Adrenal gland (tissue), 12 donors: ENCODE measurements around the gene HTR7. TPM values are rescaled to one million over a fixed set of nuclear protein-coding genes. Genes with fewer than 3 reads are reported as not detected.

Experiments
- DNase-seq, 7 donors: peaks; one replicate each; pipeline ENCODE4 v3.0.0-alpha.2; 2019 to 2020
- H3K27ac ChIP-seq, 5 donors: fragments of 200-600 bp; sonication (generic) in 4 of 5; 1 replicate in 3 of 5; 2 replicates in 2 of 5; pipeline versions ENCODE4 v1.5.1 to v1.8.0; 2016 to 2020; ENCODE audit warnings: mild to moderate bottlenecking in 1 of 5
- H3K27me3 ChIP-seq: fragments of 200-600 bp; 2 replicates; pipeline ENCODE4 v1.8.0; 2021
- H3K36me3 ChIP-seq, 2 donors: fragments of 200-600 bp; replicated peaks in 1 of 2; 1 replicate in 1 of 2; 2 replicates in 1 of 2; pipeline versions ENCODE4 v1.5.1 to v1.8.0; 2018 to 2022
- H3K4me1 ChIP-seq, 2 donors: fragments of 200-600 bp; replicated peaks in 1 of 2; 1 replicate in 1 of 2; 2 replicates in 1 of 2; pipeline versions ENCODE4 v1.5.1 to v1.8.0; 2018 to 2021
- H3K4me3 ChIP-seq, 4 donors: fragments of 200-600 bp; sonication (generic) in 3 of 4; one replicate each; pipeline ENCODE4 v1.5.1; 2016 to 2018
- H3K9me3 ChIP-seq, 3 donors: fragments of 200-600 bp; sonication (generic) in 1 of 3; replicated peaks in 1 of 3; 1 replicate in 2 of 3; 2 replicates in 1 of 3; pipeline versions ENCODE4 v1.5.1 to v1.8.0; 2016 to 2021
- CTCF ChIP-seq, 6 experiments: fragments of 450-650 bp in 4 of 6; fragments of 200-600 bp in 2 of 6; sonication (generic) in 1 of 6; IDR thresholded peaks; 1 replicate in 5 of 6; 2 replicates in 1 of 6; pipeline versions ENCODE4 v1.5.1 to v1.8.0; 2016 to 2021; ENCODE audit warnings: antibody characterized with exemption in 6 of 6, mild to moderate bottlenecking in 2 of 6, moderate library complexity in 1 of 6
- POLR2A ChIP-seq, 2 donors: fragments of 450-650 bp; IDR thresholded peaks; one replicate each; pipeline ENCODE4 v1.6.1; 2017; ENCODE audit warnings: antibody characterized with exemption in 2 of 2, mild to moderate bottlenecking in 2 of 2, moderate library complexity in 1 of 2
- WGBS, 4 donors: extraction: QIAGEN DNeasy Blood & Tissue Kit in 2 of 4; methylation state at CpG; one replicate each; pipeline versions ENCODE4 v1.1.5 to v1.1.7; 2013 to 2017; 5-methylcytosine and 5-hydroxymethylcytosine counted together
- intact Hi-C, 2 donors: fragments of 100-400 bp; cut with DNase I; formaldehyde crosslinking; loops; one replicate each; pipeline versions ENCODE4 v1.14.1 to v1.15.0; 2022 to 2023
- polyA plus RNA-seq, 3 donors: library from polyadenylated mRNA; stranded (reverse); fragments of 200-250 nt in 2 of 3; fragments of 350-450 nt in 1 of 3; fragmentation: Illumina TruSeq in 1 of 3; extraction: RNeasy Lipid Tissue Mini Kit (QIAGEN cat#74804) in 1 of 3; gene quantifications; one replicate each; pipeline ENCODE4 v1.2.3, GENCODE V29; 2013 to 2014
- total RNA-seq, 9 donors: library from RNA; depleted of rRNA in 4 of 9; stranded (reverse); fragments of >200 nt in 4 of 9; fragments of 120-200 nt in 1 of 9; fragmentation: NEBNext Ultra II Directional in 1 of 9; extraction: Animal tissue kit (Norgen Biotek cat#: 25700) in 1 of 9; gene quantifications; one replicate each; pipeline versions ENCODE4 v1.1.0 to v1.2.4, GENCODE V29; 2013 to 2023
- donor health status: healthy with polysubstance abuse.
- donor health status: Bipolar disorder and iron deficiency.
- donor health status: DM: yes; HTN: yes; CAD: no.
- donor health status: DM: no; HTN: no; CAD: no.
- donor health status: DM: no; HTN: no; CAD: no.
- donor health status: DM: yes; HTN: yes; CAD: no.

Gene HTR7
- total and polyA plus RNA-seq, 12 donors, result 0.03 to 0.50 (median 0.35) TPM; not detected in 1

- WGBS, 4 donors, result 88 to 92% (median 91%) methylated on average over 2 of the region's 2 CpGs
- Histone ChIP-seq H3K4me3 (no peak overlapping the region), H3K36me3 (peaks cover 0 to 19% of the 10 kb centered on the region in 2 donors), H3K4me1 (no peaks in the 10 kb centered on the region), H3K9me3 (no peaks in the 10 kb centered on the region), H3K27me3 (no peaks in the 10 kb centered on the region), H3K27ac (no peak overlapping the region)
- no peak for DNase-seq
- intact Hi-C loops, result no loop called here
- no peak for TF ChIP-seq POLR2A (IDR thresholded peaks at IDR 0.05)
- TF ChIP-seq CTCF (IDR thresholded peaks at IDR 0.05), result no peak
Observed at GRCh38 chr10:90879062-90879461, 21.2 kb upstream of the HTR7 start.

GRCh38 chr10:90872648-90873020 is 14.8 kb upstream of the HTR7 start:
- H3K4me3 ChIP-seq, result peak overlapping the region in 3 of 4 donors; percentile 19 to 99 (median 72)
- DNase-seq, result no peak
- H3K9me3 ChIP-seq, result no peaks in the 10 kb centered on the region
- TF ChIP-seq POLR2A (IDR thresholded peaks at IDR 0.05) (no peak), CTCF (IDR thresholded peaks at IDR 0.05) (no peak)
- H3K4me1 ChIP-seq, result peaks cover 6 to 14% of the 10 kb centered on the region in 2 donors
- no peaks in the 10 kb centered on the region for H3K27me3 ChIP-seq
- WGBS, 4 donors, result 22 to 38% (median 29%) methylated on average over 8 of the region's 8 CpGs
- no peak overlapping the region for H3K27ac ChIP-seq
- peaks cover 0 to 1% of the 10 kb centered on the region in 2 donors for H3K36me3 ChIP-seq
- intact Hi-C loops, result no loop called here

- TF ChIP-seq POLR2A (IDR thresholded peaks at IDR 0.05) (peak in 1 of 2 donors; percentile 44), CTCF (IDR thresholded peaks at IDR 0.05) (peak in 1 of 6 experiments; percentile 26)
- no peaks in the 10 kb centered on the region for H3K9me3 ChIP-seq
- no peaks in the 10 kb centered on the region for H3K27me3 ChIP-seq
- intact Hi-C loops, result no loop called here
- peak; percentile 81 to 92 (median 87) for DNase-seq
- peak within 1 kb of the TSS in 3 of 5 donors; percentile 44 to 84 (median 72) for H3K27ac ChIP-seq
- peak within 1 kb of the TSS; percentile 19 to 99 (median 60) for H3K4me3 ChIP-seq
- 0 to 1% (median 0%) methylated on average over 30 to 43 of the region's 43 CpGs for WGBS, 4 donors
- H3K36me3 ChIP-seq, result no peaks in the 10 kb centered on the region
- H3K4me1 ChIP-seq, result peaks cover 6 to 14% of the 10 kb centered on the region in 2 donors
Observed at GRCh38 chr10:90871766-90872647, 14.2 kb upstream of the HTR7 start, which contains the start of gene RPP30. Gene RPP30 (plus strand): TSS chr10:90871974. CDS start chr10:90871987, 13 bp downstream.

- Histone ChIP-seq H3K36me3 (no peaks in the 10 kb centered on the region), H3K4me1 (peaks cover 6 to 14% of the 10 kb centered on the region in 2 donors), H3K9me3 (no peaks in the 10 kb centered on the region), H3K27me3 (no peaks in the 10 kb centered on the region), H3K4me3 (peak overlapping the region in 2 of 4 donors; percentile 19 to 99), H3K27ac (peak overlapping the region in 2 of 5 donors; percentile 72 to 84)
- intact Hi-C loops, result no loop called here
- 0 to 3% (median 1%) methylated on average over 14 of the region's 14 CpGs for WGBS, 4 donors
- TF ChIP-seq CTCF (IDR thresholded peaks at IDR 0.05), result peak in 4 of 6 experiments; percentile 19 to 47 (median 44)
- TF ChIP-seq POLR2A (IDR thresholded peaks at IDR 0.05), result no peak
- peak; percentile 22 to 65 (median 34) for DNase-seq
Observed at GRCh38 chr10:90871279-90871765, 13.5 kb upstream of the HTR7 start.
